NB4 (cell line): ENCODE results near the gene UBXN6.

Experiments used
- POLR2A ChIP-seq: IDR thresholded peaks from 2 replicates; pipeline ENCODE4 v1.6.1; 2011; ENCODE audit warnings: mild to moderate bottlenecking; ENCODE audit not compliant: insufficient read length; ENCODE audit errors: extremely low read depth
- TF ChIP-seq, protein P1 (sequence below): IDR thresholded peaks from one replicate; pipeline ENCODE4 v1.5.1; 2012; ENCODE audit warnings: low read depth, low read length
- TF ChIP-seq, protein P2 (sequence below): IDR thresholded peaks from 2 replicates; pipeline ENCODE4 v1.6.1; 2011; ENCODE audit warnings: low read depth, low read length

DNA sequence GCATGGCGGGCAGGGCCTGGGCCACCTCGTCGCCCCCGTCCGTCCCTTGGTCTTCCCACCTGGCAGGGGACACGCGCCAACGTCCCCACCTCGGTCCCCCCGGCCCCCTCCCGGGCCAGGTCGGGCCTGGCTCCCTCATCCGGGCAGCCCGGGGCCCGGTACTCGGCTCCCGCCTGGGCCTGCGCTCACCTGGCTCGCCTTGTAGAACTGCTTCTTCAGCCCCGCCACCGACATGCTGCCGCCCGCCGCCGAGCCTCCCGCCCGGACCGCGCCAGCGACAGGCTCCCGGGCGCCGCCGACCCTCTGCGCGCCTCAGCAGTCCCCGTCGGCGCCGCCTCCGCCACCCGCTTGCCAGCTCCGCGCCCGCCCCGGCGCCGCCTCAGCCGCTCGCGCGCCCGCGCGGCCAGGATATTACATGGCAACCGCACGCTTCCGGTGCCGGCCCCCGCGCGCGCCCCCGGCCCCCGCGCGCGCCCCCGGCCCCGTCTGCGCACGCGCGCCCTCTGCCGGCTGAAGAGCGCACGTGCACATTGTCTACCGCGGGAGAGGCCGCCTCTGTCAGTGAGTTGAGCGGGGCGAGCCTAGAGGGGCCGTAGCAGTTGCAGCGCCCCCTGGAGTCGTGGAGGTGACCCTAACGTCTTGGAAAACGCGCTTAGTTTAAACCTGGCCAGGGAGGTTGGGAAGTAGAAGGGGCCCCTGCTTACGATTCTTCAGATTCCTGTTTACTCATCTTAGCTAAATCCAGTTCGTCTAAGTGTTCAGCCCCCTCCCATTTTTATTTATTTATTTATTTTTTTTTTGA, 57.3 kb downstream of the UBXN6 start, which contains the start of gene SH3GL1:
- peak; percentile 46 for TF ChIP-seq POLR2A
- TF ChIP-seq, protein P1, sequence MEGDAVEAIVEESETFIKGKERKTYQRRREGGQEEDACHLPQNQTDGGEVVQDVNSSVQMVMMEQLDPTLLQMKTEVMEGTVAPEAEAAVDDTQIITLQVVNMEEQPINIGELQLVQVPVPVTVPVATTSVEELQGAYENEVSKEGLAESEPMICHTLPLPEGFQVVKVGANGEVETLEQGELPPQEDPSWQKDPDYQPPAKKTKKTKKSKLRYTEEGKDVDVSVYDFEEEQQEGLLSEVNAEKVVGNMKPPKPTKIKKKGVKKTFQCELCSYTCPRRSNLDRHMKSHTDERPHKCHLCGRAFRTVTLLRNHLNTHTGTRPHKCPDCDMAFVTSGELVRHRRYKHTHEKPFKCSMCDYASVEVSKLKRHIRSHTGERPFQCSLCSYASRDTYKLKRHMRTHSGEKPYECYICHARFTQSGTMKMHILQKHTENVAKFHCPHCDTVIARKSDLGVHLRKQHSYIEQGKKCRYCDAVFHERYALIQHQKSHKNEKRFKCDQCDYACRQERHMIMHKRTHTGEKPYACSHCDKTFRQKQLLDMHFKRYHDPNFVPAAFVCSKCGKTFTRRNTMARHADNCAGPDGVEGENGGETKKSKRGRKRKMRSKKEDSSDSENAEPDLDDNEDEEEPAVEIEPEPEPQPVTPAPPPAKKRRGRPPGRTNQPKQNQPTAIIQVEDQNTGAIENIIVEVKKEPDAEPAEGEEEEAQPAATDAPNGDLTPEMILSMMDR: peak; percentile 72
- TF ChIP-seq, protein P2, sequence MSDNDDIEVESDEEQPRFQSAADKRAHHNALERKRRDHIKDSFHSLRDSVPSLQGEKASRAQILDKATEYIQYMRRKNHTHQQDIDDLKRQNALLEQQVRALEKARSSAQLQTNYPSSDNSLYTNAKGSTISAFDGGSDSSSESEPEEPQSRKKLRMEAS: peak; percentile 86
